Suprapubic skin (tissue), 4 donors: ENCODE measurements around the gene CLCF1.

Experiments
- CTCF ChIP-seq, 2 donors: fragments of 200-600 bp in 1 of 2; fragments of 450-650 bp in 1 of 2; sonication (generic) in 1 of 2; IDR thresholded peaks; one replicate each; pipeline ENCODE4 v1.5.1; 2016 to 2019; ENCODE audit warnings: antibody characterized with exemption in 2 of 2, mild to moderate bottlenecking in 1 of 2, moderate library complexity in 1 of 2
- EP300 ChIP-seq: sonication (generic); formaldehyde crosslinking; IDR thresholded peaks from one replicate; pipeline ENCODE4 v1.6.1; 2017; ENCODE audit warnings: antibody characterized with exemption
- POLR2A ChIP-seq, 2 donors: fragments of 450-650 bp; IDR thresholded peaks; one replicate each; pipeline ENCODE4 v1.6.1; 2017; ENCODE audit warnings: antibody characterized with exemption in 2 of 2, mild to moderate bottlenecking in 2 of 2, moderate library complexity in 2 of 2
- POLR2AphosphoS5 ChIP-seq, 3 donors: sonication (generic); formaldehyde crosslinking; IDR thresholded peaks; one replicate each; pipeline ENCODE4 v1.6.1; 2017; ENCODE audit warnings: antibody characterized with exemption in 3 of 3

GRCh38 chr11:67419325-67420049, 46.1 kb upstream of the CLCF1 start:
- no peak for TF ChIP-seq POLR2AphosphoS5 (IDR thresholded peaks at IDR 0.05)
- TF ChIP-seq CTCF (IDR thresholded peaks at IDR 0.05) = no peak
- TF ChIP-seq POLR2A (IDR thresholded peaks at IDR 0.05) = no peak
- no peak for TF ChIP-seq EP300
